HG02840 (cell line): Measurements from ENCODE around the gene PLVAP.

Experiments
- ATAC-seq: cut with Tn5 transposase; IDR thresholded peaks from one replicate; pipeline ENCODE4 v1.9.1; 2021; ENCODE audit warnings: mild to moderate bottlenecking, moderate library complexity, moderate number of reproducible peaks; ENCODE audit not compliant: unreplicated experiment, low FRiP score

The PLVAP gene

DNA sequence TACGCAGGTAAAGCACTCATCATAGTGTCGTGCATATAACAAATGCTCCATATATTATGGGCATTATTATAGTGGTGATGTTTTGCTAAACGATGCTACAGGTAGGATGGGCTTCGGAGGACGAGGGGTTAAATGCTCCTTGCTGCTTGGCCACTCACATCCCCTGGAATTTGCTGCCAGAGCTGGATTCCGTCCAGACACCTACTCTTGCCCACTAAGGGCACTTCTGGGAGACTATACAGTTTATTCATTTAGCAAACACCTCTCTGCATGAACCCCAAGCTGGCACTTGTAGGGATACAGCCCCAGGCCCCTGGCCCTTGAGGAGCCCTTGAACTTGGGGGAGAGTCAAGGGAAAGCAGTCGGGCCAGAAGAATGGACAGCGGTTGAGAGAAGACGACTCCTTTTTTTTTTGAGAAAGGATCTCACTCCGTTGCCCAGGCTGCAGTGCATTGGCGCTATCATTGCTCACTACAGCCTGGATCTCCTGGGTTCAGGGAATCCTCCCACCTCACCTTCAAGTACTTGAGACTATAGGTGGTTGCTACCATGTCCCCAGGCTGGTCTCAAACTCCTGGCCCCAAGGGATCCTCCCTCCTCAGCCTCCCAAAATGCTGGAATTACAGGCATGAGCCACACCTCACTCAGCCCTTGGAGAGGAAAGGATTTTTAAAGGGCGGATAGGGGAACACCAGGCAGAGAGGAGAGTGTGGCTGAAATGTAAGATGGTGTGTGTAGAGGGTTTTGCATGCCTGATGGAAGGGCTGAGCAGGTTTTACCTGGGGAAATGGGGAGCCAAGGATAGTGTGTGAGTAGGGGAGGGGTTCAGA lies 72.5 kb downstream of the PLVAP start:
- no peak for ATAC-seq

GRCh38 chr19:17303940-17304267 lies 73.2 kb downstream of the PLVAP start:
- no peak for ATAC-seq

- ATAC-seq = peak; percentile 48
Measured at GRCh38 chr19:17303167-17303939, 73.8 kb downstream of the PLVAP start, which contains the start of gene ABHD8. Gene ABHD8 (minus strand): TSS chr19:17303425. CDS start chr19:17301616, 1,809 bp downstream.

- ATAC-seq = no peak
Measured at GRCh38 chr19:17302391-17303166, 74.6 kb downstream of the PLVAP start.
